ENCODE data around the gene PHKA2. TPM values are rescaled to one million over a fixed set of nuclear protein-coding genes. Genes with fewer than 3 reads are reported as not detected.

The PHKA2 gene
- total and polyA plus RNA-seq, 10 of the 15 experiments (the other 5 are each of a cell fraction or from before 2014, with no cell fraction given) = 1.4 to 25.6 (median 15.4) TPM

DNA sequence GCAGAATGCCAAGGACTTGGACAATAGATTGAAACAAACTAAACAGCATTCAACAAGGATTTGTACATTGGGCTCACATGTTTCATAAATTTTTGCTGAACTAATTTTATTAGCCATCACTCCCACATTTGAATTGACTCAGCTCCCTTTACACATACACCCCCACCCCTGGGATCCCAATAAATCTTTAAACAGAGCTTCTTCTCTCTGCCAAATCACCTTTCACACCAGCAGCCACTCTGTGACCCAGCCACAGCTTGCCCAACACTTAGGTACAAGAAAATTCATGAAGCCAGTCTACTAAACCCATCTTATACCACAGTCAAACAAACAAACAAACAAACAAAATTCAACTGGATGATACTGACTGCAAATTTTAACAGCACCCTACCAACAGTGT, 21.6 kb downstream of the PHKA2 start (continued):
- TF ChIP-seq NFYB (IDR thresholded peaks at IDR 0.05; ENCODE audit: insufficient read depth, low read depth, low read length) (no peak), CREM (IDR thresholded peaks at IDR 0.05; ENCODE audit: low read depth) (no peak), DPF2 (IDR thresholded peaks at IDR 0.05) (no peak), BACH1 (IDR thresholded peaks at IDR 0.05; ENCODE audit: borderline replicate concordance) (no peak), RUNX3 (IDR thresholded peaks at IDR 0.05; ENCODE audit: low read length) (no peak), SIX5 (IDR thresholded peaks at IDR 0.05; ENCODE audit: low read depth, low read length, severe bottlenecking) (no peak)

DNA sequence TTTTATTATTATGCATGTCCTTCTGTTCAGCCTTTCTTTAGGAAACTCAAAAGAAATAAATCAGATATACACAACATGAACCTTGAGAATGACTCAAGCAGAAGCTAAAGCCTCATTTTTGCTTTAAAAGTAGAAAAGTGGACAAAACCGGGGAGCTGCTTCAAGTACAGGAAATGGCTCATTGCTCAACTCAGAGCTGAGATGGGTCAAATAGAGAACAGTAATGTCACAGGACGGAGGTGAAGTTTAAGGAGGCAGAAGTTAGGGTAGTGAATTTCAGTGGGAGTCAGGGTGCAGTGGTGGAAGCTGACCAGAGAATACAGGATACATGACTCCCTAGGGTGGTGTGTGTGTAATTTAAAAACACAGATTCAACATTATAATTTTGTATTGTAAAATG, 22.2 kb downstream of the PHKA2 start:
- no peak for FAIRE-seq
- intact Hi-C loops (cut with micrococcal nuclease; ENCODE audit: unreplicated experiment) = no loop called here
- Histone ChIP-seq H3K4me2 (ENCODE audit: control insufficient read depth, insufficient read depth) (no peak overlapping the region), H3K9ac (ENCODE audit: control insufficient read depth, insufficient read depth, low read length) (no peak overlapping the region), H3K9me3 (replicated peaks; ENCODE audit: control insufficient read depth, insufficient read depth, low read length) (no peaks in the 10 kb centered on the region), H3K27me3 (replicated peaks in 1 of 2; ENCODE audit: control insufficient read depth in 2 of 2, insufficient read depth in 2 of 2, low read length in 1 of 2) (no peaks in the 10 kb centered on the region), H3K79me2 (ENCODE audit: control insufficient read depth, insufficient read depth, low read length) (no peaks in the 10 kb centered on the region), H2AFZ (ENCODE audit: control insufficient read depth, low read depth, low read length) (no peak overlapping the region), H3K4me3 (no peak overlapping the region), H3K4me1 (ENCODE audit: control insufficient read depth, insufficient read depth, low read length) (no peaks in the 10 kb centered on the region), H4K20me1 (ENCODE audit: control insufficient read depth, insufficient read depth) (no peaks in the 10 kb centered on the region), H3K36me3 (ENCODE audit: control insufficient read depth in 2 of 2, insufficient read depth in 2 of 2, low read length in 1 of 2) (no peaks in the 10 kb centered on the region), H3K27ac (ENCODE audit: control insufficient read depth, insufficient read depth) (no peak overlapping the region)
- WGBS (ENCODE audit: insufficient coverage, insufficient replicate concordance, low lambda C conversion rate, missing lambda C conversion rate) = 0% methylated on average over 2 of the region's 2 CpGs
- ChIA-PET POLR2A (no interaction called here), CTCF (no interaction called here), RAD21 (ENCODE audit: unreplicated experiment) (interaction anchor here (1.2 kb wide), 1 partner anchor 24 kb away, joined by 4 read pairs; no protein-coding TSS in a partner anchor), SMC1A (ENCODE audit: uncharacterized antibody, unreplicated experiment) (interaction anchor here (0.9 kb wide), 1 partner anchor 12 kb away, joined by 3 read pairs; no protein-coding TSS in a partner anchor)
- no peak for ATAC-seq
- BruUV-seq (replicated peaks) = no TSS peak
- no peak for TF ChIP-seq RB1 (IDR thresholded peaks at IDR 0.05; ENCODE audit: borderline replicate concordance)
- no peak for TF ChIP-seq CEBPB (IDR thresholded peaks at IDR 0.05; ENCODE audit: borderline replicate concordance in 1 of 2, low read depth in 2 of 2, low read length in 2 of 2)
- TF ChIP-seq WRNIP1 (IDR thresholded peaks at IDR 0.05; ENCODE audit: borderline replicate concordance, low read depth, low read length) = no peak
- TF ChIP-seq DPF2 (IDR thresholded peaks at IDR 0.05) = no peak
- TF ChIP-seq BRCA1 (IDR thresholded peaks at IDR 0.05; ENCODE audit: low read depth, low read length) = no peak
- no peak for TF ChIP-seq ZNF274 (IDR thresholded peaks at IDR 0.05; ENCODE audit: insufficient read depth, insufficient read length)
- no peak for TF ChIP-seq RELA (IDR thresholded peaks at IDR 0.05; ENCODE audit: borderline replicate concordance, partially characterized antibody)
- no peak for TF ChIP-seq HDAC2 (IDR thresholded peaks at IDR 0.05)
- TF ChIP-seq, protein P1, sequence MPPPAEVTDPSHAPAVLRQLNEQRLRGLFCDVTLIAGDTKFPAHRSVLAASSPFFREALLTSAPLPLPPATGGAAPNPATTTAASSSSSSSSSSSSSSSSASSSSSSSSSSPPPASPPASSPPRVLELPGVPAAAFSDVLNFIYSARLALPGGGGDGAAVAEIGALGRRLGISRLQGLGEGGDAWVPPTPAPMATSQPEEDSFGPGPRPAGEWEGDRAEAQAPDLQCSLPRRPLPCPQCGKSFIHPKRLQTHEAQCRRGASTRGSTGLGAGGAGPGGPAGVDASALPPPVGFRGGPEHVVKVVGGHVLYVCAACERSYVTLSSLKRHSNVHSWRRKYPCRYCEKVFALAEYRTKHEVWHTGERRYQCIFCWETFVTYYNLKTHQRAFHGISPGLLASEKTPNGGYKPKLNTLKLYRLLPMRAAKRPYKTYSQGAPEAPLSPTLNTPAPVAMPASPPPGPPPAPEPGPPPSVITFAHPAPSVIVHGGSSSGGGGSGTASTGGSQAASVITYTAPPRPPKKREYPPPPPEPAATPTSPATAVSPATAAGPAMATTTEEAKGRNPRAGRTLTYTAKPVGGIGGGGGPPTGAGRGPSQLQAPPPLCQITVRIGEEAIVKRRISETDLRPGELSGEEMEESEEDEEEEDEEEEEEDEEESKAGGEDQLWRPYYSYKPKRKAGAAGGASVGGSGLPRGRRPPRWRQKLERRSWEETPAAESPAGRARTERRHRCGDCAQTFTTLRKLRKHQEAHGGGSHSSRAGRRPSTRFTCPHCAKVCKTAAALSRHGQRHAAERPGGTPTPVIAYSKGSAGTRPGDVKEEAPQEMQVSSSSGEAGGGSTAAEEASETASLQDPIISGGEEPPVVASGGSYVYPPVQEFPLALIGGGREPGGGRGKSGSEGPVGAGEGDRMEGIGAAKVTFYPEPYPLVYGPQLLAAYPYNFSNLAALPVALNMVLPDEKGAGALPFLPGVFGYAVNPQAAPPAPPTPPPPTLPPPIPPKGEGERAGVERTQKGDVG (CRISPR knock-in tag; IDR thresholded peaks at IDR 0.05) = no peak
- TF ChIP-seq HCFC1 (IDR thresholded peaks at IDR 0.05; ENCODE audit: low read length) = no peak
- no peak for TF ChIP-seq SMARCA5 (IDR thresholded peaks at IDR 0.05)
- TF ChIP-seq PAX8 (IDR thresholded peaks at IDR 0.05) = no peak
- TF ChIP-seq NFXL1 (IDR thresholded peaks at IDR 0.05; ENCODE audit: borderline replicate concordance) = no peak
- in situ Hi-C loops (cut with MboI) = no loop called here
- no peak for DNase-seq (ENCODE audit: low read depth, low spot score)

Data from GM12878 (cell line).